ENCODE results near the gene TMEM233. TPM values are rescaled to one million over a fixed set of nuclear protein-coding genes. Genes with fewer than 3 reads are reported as not detected.

The TMEM233 gene
- total and polyA plus RNA-seq, 9 of the 15 experiments (the other 6 are each of a cell fraction or from before 2014, with no cell fraction given) = 0.04 to 0.17 (median 0.07) TPM; not detected in 2

DNA sequence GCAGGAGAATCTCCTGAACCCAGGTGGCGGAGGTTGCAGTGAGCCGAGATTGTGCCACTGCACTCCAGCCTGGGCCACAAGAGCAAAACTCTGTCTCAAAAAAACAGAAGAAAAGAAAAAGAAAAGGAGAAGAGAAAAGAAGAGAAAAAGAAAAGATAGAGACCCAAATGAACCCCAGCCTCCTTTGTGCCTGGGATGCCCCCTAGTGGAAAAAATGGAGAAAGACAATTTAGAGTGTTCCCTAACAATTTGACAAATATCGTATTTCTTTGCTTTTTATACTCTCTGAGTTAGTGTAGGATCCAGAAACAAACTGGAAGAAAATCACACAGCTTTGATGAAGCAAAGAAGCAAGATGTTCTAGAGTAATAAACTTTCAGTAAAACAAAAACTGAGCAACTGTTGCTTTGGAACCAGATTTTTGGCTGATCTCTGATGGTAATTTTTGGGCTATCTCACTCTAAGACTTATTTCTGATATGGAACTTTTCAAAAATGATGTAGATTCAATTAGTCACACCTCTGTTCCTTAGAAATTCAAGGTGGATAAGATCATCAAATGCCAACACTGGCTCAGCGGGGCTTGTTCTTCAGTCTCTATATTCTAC is 55.7 kb downstream of the TMEM233 start (continued):
- TF ChIP-seq RNF219 (CRISPR knock-in tag; IDR thresholded peaks at IDR 0.05) (no peak), MTA3 (IDR thresholded peaks at IDR 0.05; ENCODE audit: borderline replicate concordance) (no peak), NR4A1 (CRISPR knock-in tag; IDR thresholded peaks at IDR 0.05) (no peak), NR4A1 (tag; IDR thresholded peaks at IDR 0.05) (no peak), TEAD2 (tag; IDR thresholded peaks at IDR 0.05) (peak; percentile 58; the same call in 1 of the 2 replicates), NR3C1 (CRISPR knock-in tag; IDR thresholded peaks at IDR 0.05) (no peak), LEF1 (IDR thresholded peaks at IDR 0.05) (no peak), SOX6 (IDR thresholded peaks at IDR 0.05) (no peak), RBM15 (IDR thresholded peaks at IDR 0.05; ENCODE audit: insufficient read depth, low read length) (no peak), JUN (IDR thresholded peaks at IDR 0.05; ENCODE audit: borderline replicate concordance, low read depth, low read length) (no peak), JUN (CRISPR knock-in tag; IDR thresholded peaks at IDR 0.05; ENCODE audit: borderline replicate concordance) (no peak), ZNF764 (CRISPR knock-in tag; IDR thresholded peaks at IDR 0.05; ENCODE audit: low read depth) (no peak), SMC3 (conservative IDR thresholded peaks at IDR 0.05; ENCODE audit: insufficient read depth, low read depth, low read length) (0 out of 2 replicates have a peak, but pooled peaks have one; percentile 48)
- TF ChIP-seq, protein P1, sequence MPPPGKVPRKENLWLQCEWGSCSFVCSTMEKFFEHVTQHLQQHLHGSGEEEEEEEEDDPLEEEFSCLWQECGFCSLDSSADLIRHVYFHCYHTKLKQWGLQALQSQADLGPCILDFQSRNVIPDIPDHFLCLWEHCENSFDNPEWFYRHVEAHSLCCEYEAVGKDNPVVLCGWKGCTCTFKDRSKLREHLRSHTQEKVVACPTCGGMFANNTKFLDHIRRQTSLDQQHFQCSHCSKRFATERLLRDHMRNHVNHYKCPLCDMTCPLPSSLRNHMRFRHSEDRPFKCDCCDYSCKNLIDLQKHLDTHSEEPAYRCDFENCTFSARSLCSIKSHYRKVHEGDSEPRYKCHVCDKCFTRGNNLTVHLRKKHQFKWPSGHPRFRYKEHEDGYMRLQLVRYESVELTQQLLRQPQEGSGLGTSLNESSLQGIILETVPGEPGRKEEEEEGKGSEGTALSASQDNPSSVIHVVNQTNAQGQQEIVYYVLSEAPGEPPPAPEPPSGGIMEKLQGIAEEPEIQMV (tag; conservative IDR thresholded peaks at IDR 0.05; ENCODE audit: low read depth) = no peak
- TF ChIP-seq, protein P2, sequence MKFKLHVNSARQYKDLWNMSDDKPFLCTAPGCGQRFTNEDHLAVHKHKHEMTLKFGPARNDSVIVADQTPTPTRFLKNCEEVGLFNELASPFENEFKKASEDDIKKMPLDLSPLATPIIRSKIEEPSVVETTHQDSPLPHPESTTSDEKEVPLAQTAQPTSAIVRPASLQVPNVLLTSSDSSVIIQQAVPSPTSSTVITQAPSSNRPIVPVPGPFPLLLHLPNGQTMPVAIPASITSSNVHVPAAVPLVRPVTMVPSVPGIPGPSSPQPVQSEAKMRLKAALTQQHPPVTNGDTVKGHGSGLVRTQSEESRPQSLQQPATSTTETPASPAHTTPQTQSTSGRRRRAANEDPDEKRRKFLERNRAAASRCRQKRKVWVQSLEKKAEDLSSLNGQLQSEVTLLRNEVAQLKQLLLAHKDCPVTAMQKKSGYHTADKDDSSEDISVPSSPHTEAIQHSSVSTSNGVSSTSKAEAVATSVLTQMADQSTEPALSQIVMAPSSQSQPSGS (CRISPR knock-in tag; IDR thresholded peaks at IDR 0.05) = no peak
- TF ChIP-seq, protein P3, sequence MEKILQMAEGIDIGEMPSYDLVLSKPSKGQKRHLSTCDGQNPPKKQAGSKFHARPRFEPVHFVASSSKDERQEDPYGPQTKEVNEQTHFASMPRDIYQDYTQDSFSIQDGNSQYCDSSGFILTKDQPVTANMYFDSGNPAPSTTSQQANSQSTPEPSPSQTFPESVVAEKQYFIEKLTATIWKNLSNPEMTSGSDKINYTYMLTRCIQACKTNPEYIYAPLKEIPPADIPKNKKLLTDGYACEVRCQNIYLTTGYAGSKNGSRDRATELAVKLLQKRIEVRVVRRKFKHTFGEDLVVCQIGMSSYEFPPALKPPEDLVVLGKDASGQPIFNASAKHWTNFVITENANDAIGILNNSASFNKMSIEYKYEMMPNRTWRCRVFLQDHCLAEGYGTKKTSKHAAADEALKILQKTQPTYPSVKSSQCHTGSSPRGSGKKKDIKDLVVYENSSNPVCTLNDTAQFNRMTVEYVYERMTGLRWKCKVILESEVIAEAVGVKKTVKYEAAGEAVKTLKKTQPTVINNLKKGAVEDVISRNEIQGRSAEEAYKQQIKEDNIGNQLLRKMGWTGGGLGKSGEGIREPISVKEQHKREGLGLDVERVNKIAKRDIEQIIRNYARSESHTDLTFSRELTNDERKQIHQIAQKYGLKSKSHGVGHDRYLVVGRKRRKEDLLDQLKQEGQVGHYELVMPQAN (IDR thresholded peaks at IDR 0.05; ENCODE audit: borderline replicate concordance) = no peak
- TF ChIP-seq, protein P4, sequence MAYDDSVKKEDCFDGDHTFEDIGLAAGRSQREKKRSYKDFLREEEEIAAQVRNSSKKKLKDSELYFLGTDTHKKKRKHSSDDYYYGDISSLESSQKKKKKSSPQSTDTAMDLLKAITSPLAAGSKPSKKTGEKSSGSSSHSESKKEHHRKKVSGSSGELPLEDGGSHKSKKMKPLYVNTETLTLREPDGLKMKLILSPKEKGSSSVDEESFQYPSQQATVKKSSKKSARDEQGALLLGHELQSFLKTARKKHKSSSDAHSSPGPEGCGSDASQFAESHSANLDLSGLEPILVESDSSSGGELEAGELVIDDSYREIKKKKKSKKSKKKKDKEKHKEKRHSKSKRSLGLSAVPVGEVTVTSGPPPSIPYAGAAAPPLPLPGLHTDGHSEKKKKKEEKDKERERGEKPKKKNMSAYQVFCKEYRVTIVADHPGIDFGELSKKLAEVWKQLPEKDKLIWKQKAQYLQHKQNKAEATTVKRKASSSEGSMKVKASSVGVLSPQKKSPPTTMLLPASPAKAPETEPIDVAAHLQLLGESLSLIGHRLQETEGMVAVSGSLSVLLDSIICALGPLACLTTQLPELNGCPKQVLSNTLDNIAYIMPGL (CRISPR knock-in tag; IDR thresholded peaks at IDR 0.05) = no peak
- TF ChIP-seq, protein P5, sequence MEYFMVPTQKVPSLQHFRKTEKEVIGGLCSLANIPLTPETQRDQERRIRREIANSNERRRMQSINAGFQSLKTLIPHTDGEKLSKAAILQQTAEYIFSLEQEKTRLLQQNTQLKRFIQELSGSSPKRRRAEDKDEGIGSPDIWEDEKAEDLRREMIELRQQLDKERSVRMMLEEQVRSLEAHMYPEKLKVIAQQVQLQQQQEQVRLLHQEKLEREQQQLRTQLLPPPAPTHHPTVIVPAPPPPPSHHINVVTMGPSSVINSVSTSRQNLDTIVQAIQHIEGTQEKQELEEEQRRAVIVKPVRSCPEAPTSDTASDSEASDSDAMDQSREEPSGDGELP (CRISPR knock-in tag; IDR thresholded peaks at IDR 0.05; ENCODE audit: borderline replicate concordance) = no peak

Measured in K562 (cell line).